BLaER1 treated with 17β-estradiol and CSF1 and Interleukin-3, amounts not matched to agents 10 nM and 100 nM (cell line): ENCODE results near the gene RNF215.

Experiments used
- H3K27ac ChIP-seq, 11 experiments: shearing (Covaris generic); formaldehyde crosslinking; 2 replicates each; pipeline ENCODE4 v1.8.1; 2022
- H3K27me3 ChIP-seq, 11 experiments: shearing (Covaris generic); formaldehyde crosslinking; 2 replicates each; pipeline ENCODE4 v1.8.1; 2022
- H3K36me3 ChIP-seq, 11 experiments: shearing (Covaris generic); formaldehyde crosslinking; 2 replicates each; pipeline ENCODE4 v1.8.1; 2022
- H3K4me1 ChIP-seq, 10 experiments: shearing (Covaris generic); formaldehyde crosslinking; 2 replicates each; pipeline ENCODE4 v1.8.1; 2022
- H3K4me2 ChIP-seq, 11 experiments: shearing (Covaris generic); formaldehyde crosslinking; 2 replicates each; pipeline ENCODE4 v1.8.1; 2022
- H3K4me3 ChIP-seq, 10 experiments: shearing (Covaris generic); formaldehyde crosslinking; 2 replicates each; pipeline ENCODE4 v1.8.1; 2022
- H3K9ac ChIP-seq, 11 experiments: shearing (Covaris generic); formaldehyde crosslinking; 2 replicates each; pipeline ENCODE4 v1.8.1; 2022
- H3K9me3 ChIP-seq, 11 experiments: shearing (Covaris generic); formaldehyde crosslinking; replicated peaks in 1 of 11; 2 replicates each; pipeline ENCODE4 v1.8.1; 2022
- H4K20me1 ChIP-seq, 11 experiments: shearing (Covaris generic); formaldehyde crosslinking; 2 replicates each; pipeline ENCODE4 v1.8.1; 2022
- Cebpa-rat ChIP-seq, 11 experiments: shearing (Covaris generic); IDR thresholded peaks; 2 replicates each; pipeline ENCODE4 v1.8.1; 2022

Gene RNF215

GRCh38 chr22:30386960-30387827, at the start of gene RNF215:
RNF215 (minus strand) TSS chr22:30387411; CDS start chr22:30387313, 98 bp downstream.
- H4K20me1 ChIP-seq = no peaks in the 10 kb centered on the region; a peak in 1 of 22 replicates
- H3K4me1 ChIP-seq = peaks cover 26 to 36% (median 31%) of the 10 kb centered on the region in 10 experiments
- H3K27ac ChIP-seq = peak within 1 kb of the TSS; percentile 37 to 82 (median 78); a peak in 21 of 22 replicates
- no peak for TF ChIP-seq Cebpa-rat (IDR thresholded peaks at IDR 0.05)
- H3K27me3 ChIP-seq = no peaks in the 10 kb centered on the region
- peak within 1 kb of the TSS; percentile 80 to 90 (median 85) for H3K9ac ChIP-seq
- peak within 1 kb of the TSS; percentile 68 to 83 (median 76) for H3K4me3 ChIP-seq
- peaks cover 0 to 20% (median 0%) of the 10 kb centered on the region in 11 experiments; a peak in 5 of 22 replicates for H3K36me3 ChIP-seq
- H3K4me2 ChIP-seq = peak within 1 kb of the TSS; percentile 72 to 98 (median 86)
- peaks cover 0 to 10% (median 0%) of the 10 kb centered on the region in 11 experiments; a peak in 8 of 22 replicates for H3K9me3 ChIP-seq

- TF ChIP-seq Cebpa-rat (IDR thresholded peaks at IDR 0.05) = no peak
- no peak overlapping the region for H3K9ac ChIP-seq
- H3K27me3 ChIP-seq = peaks cover 0 to 44% (median 0%) of the 10 kb centered on the region in 11 experiments; a peak in 8 of 22 replicates
- peaks cover 14 to 27% (median 21%) of the 10 kb centered on the region in 10 experiments for H3K4me1 ChIP-seq
- H3K9me3 ChIP-seq = peaks cover 3 to 17% (median 9%) of the 10 kb centered on the region in 11 experiments; a peak in 17 of 22 replicates
- peaks cover 0 to 6% (median 0%) of the 10 kb centered on the region in 11 experiments; a peak in 2 of 22 replicates for H3K36me3 ChIP-seq
- H3K27ac ChIP-seq = peak overlapping the region in 7 of 11 experiments; percentile 8 to 65 (median 51); a peak in 12 of 22 replicates
- H4K20me1 ChIP-seq = peaks cover 0 to 25% (median 0%) of the 10 kb centered on the region in 11 experiments; a peak in 4 of 22 replicates
- peak overlapping the region in 3 of 10 experiments; percentile 12 to 26 (median 23); a peak in 1 of 20 replicates for H3K4me3 ChIP-seq
- peak overlapping the region; percentile 38 to 80 (median 70); a peak in 15 of 22 replicates for H3K4me2 ChIP-seq
Measured at GRCh38 chr22:30436196-30436595, 49.0 kb upstream of the RNF215 start.

GRCh38 chr22:30435674-30436126, 48.5 kb upstream of the RNF215 start:
- Histone ChIP-seq H3K36me3 (peaks cover 0 to 6% (median 0%) of the 10 kb centered on the region in 11 experiments; a peak in 2 of 22 replicates), H3K27me3 (peaks cover 0 to 39% (median 0%) of the 10 kb centered on the region in 11 experiments; a peak in 8 of 22 replicates), H3K9ac (no peak overlapping the region; a peak in 1 of 22 replicates), H3K4me3 (peak overlapping the region in 9 of 10 experiments; percentile 3 to 48 (median 19); a peak in 14 of 20 replicates), H3K9me3 (peaks cover 3 to 17% (median 9%) of the 10 kb centered on the region in 11 experiments; a peak in 17 of 22 replicates), H3K27ac (peak overlapping the region in 8 of 11 experiments; percentile 8 to 65 (median 42); a peak in 14 of 22 replicates), H3K4me1 (peaks cover 11 to 23% (median 17%) of the 10 kb centered on the region in 10 experiments), H3K4me2 (peak overlapping the region; percentile 38 to 80 (median 70)), H4K20me1 (peaks cover 0 to 26% (median 0%) of the 10 kb centered on the region in 11 experiments; a peak in 3 of 22 replicates)
- no peak for TF ChIP-seq Cebpa-rat (IDR thresholded peaks at IDR 0.05)

- peaks cover 0 to 32% (median 0%) of the 10 kb centered on the region in 11 experiments; a peak in 8 of 22 replicates for H3K27me3 ChIP-seq
- H4K20me1 ChIP-seq = peaks cover 0 to 25% (median 0%) of the 10 kb centered on the region in 11 experiments; a peak in 4 of 22 replicates
- H3K36me3 ChIP-seq = peaks cover 0 to 11% (median 0%) of the 10 kb centered on the region in 11 experiments; a peak in 5 of 22 replicates
- H3K27ac ChIP-seq = peak overlapping the region in 6 of 11 experiments; percentile 19 to 65 (median 52); a peak in 12 of 22 replicates
- TF ChIP-seq Cebpa-rat (IDR thresholded peaks at IDR 0.05) = no peak
- peak overlapping the region in 7 of 10 experiments; percentile 3 to 48 (median 19); a peak in 10 of 20 replicates for H3K4me3 ChIP-seq
- H3K9ac ChIP-seq = no peak overlapping the region; a peak in 1 of 22 replicates
- peaks cover 3 to 17% (median 9%) of the 10 kb centered on the region in 11 experiments; a peak in 17 of 22 replicates for H3K9me3 ChIP-seq
- peaks cover 11 to 23% (median 17%) of the 10 kb centered on the region in 10 experiments for H3K4me1 ChIP-seq
- H3K4me2 ChIP-seq = peak overlapping the region; percentile 38 to 80 (median 70)
Measured at GRCh38 chr22:30434843-30435242, 47.6 kb upstream of the RNF215 start.

- H3K4me3 ChIP-seq = no peak overlapping the region
- peaks cover 0 to 30% (median 5%) of the 10 kb centered on the region in 11 experiments; a peak in 11 of 22 replicates for H4K20me1 ChIP-seq
- H3K4me2 ChIP-seq = no peak overlapping the region
- H3K9ac ChIP-seq = no peak overlapping the region
- H3K27ac ChIP-seq = no peak overlapping the region
- peaks cover 3 to 17% (median 9%) of the 10 kb centered on the region in 11 experiments; a peak in 17 of 22 replicates for H3K9me3 ChIP-seq
- peaks cover 0 to 23% (median 0%) of the 10 kb centered on the region in 11 experiments; a peak in 7 of 22 replicates for H3K27me3 ChIP-seq
- no peak for TF ChIP-seq Cebpa-rat (IDR thresholded peaks at IDR 0.05)
- H3K36me3 ChIP-seq = peaks cover 7 to 22% (median 10%) of the 10 kb centered on the region in 11 experiments; a peak in 21 of 22 replicates
- peaks cover 11 to 23% (median 17%) of the 10 kb centered on the region in 10 experiments for H3K4me1 ChIP-seq
Measured at GRCh38 chr22:30433773-30434172, 46.6 kb upstream of the RNF215 start.

GRCh38 chr22:30433227-30433626, 46.0 kb upstream of the RNF215 start:
- Histone ChIP-seq H3K9ac (no peak overlapping the region), H3K4me3 (no peak overlapping the region), H3K4me1 (peaks cover 11 to 23% (median 17%) of the 10 kb centered on the region in 10 experiments), H3K27ac (no peak overlapping the region), H4K20me1 (peaks cover 0 to 36% (median 10%) of the 10 kb centered on the region in 11 experiments; a peak in 13 of 22 replicates), H3K36me3 (peaks cover 12 to 27% (median 16%) of the 10 kb centered on the region in 11 experiments; a peak in 21 of 22 replicates), H3K9me3 (peaks cover 3 to 17% (median 9%) of the 10 kb centered on the region in 11 experiments; a peak in 17 of 22 replicates), H3K27me3 (peaks cover 0 to 17% (median 0%) of the 10 kb centered on the region in 11 experiments; a peak in 7 of 22 replicates), H3K4me2 (no peak overlapping the region)
- no peak for TF ChIP-seq Cebpa-rat (IDR thresholded peaks at IDR 0.05)

GRCh38 chr22:30432520-30432919, 45.3 kb upstream of the RNF215 start:
- H3K4me2 ChIP-seq = no peak overlapping the region
- H4K20me1 ChIP-seq = peaks cover 0 to 43% (median 18%) of the 10 kb centered on the region in 11 experiments; a peak in 14 of 22 replicates
- no peak overlapping the region for H3K9ac ChIP-seq
- peaks cover 3 to 17% (median 9%) of the 10 kb centered on the region in 11 experiments; a peak in 17 of 22 replicates for H3K9me3 ChIP-seq
- TF ChIP-seq Cebpa-rat (IDR thresholded peaks at IDR 0.05) = no peak
- H3K27me3 ChIP-seq = peaks cover 0 to 10% (median 0%) of the 10 kb centered on the region in 11 experiments; a peak in 4 of 22 replicates
- H3K27ac ChIP-seq = no peak overlapping the region
- H3K4me3 ChIP-seq = no peak overlapping the region
- peaks cover 11 to 24% (median 17%) of the 10 kb centered on the region in 10 experiments for H3K4me1 ChIP-seq
- peaks cover 19 to 34% (median 23%) of the 10 kb centered on the region in 11 experiments; a peak in 21 of 22 replicates for H3K36me3 ChIP-seq

- Histone ChIP-seq H3K9me3 (peaks cover 3 to 17% (median 9%) of the 10 kb centered on the region in 11 experiments; a peak in 17 of 22 replicates), H4K20me1 (peaks cover 0 to 47% (median 22%) of the 10 kb centered on the region in 11 experiments; a peak in 17 of 22 replicates), H3K27ac (no peak overlapping the region), H3K27me3 (peaks cover 0 to 6% (median 0%) of the 10 kb centered on the region in 11 experiments; a peak in 2 of 22 replicates), H3K4me2 (no peak overlapping the region), H3K9ac (no peak overlapping the region), H3K4me1 (peaks cover 12 to 28% (median 21%) of the 10 kb centered on the region in 10 experiments), H3K36me3 (peaks cover 24 to 39% (median 27%) of the 10 kb centered on the region in 11 experiments; a peak in 21 of 22 replicates), H3K4me3 (no peak overlapping the region)
- no peak for TF ChIP-seq Cebpa-rat (IDR thresholded peaks at IDR 0.05)
Measured at GRCh38 chr22:30432096-30432495, 44.9 kb upstream of the RNF215 start.
